ENCODE measurements around the gene LY6G5B. TPM values are rescaled to one million over a fixed set of nuclear protein-coding genes. Genes with fewer than 3 reads are reported as not detected.

The LY6G5B gene
- polyA plus RNA-seq, 1 of the 3 experiments (the other 2 are of a cell fraction): 12.7 TPM

GRCh38 chr6:31620586-31621319, 49.0 kb upstream of the LY6G5B start, which contains the start of gene PRRC2A (continued):
- TF ChIP-seq YY1 (IDR thresholded peaks at IDR 0.05; ENCODE audit: low read depth) (peak; percentile 96), CTCF (IDR thresholded peaks at IDR 0.05) (no peak), FOXM1 (IDR thresholded peaks at IDR 0.05; ENCODE audit: low read depth) (no peak), ELF1 (IDR thresholded peaks at IDR 0.05) (no peak), RXRA (IDR thresholded peaks at IDR 0.05; ENCODE audit: borderline replicate concordance, low read depth) (no peak), CHD2 (IDR thresholded peaks at IDR 0.05; ENCODE audit: low read length, partially characterized antibody) (no peak), TAF1 (IDR thresholded peaks at IDR 0.05; ENCODE audit: borderline replicate concordance, low read depth, low read length) (peak; percentile 83), FOXJ3 (CRISPR knock-in tag; IDR thresholded peaks at IDR 0.05) (no peak), RAD21 (IDR thresholded peaks at IDR 0.05; ENCODE audit: low read length) (no peak), SIN3A (IDR thresholded peaks at IDR 0.05; ENCODE audit: borderline replicate concordance, low read depth, low read length) (no peak; the same call in 1 of the 2 replicates), GATA2 (CRISPR knock-in tag; IDR thresholded peaks at IDR 0.05) (no peak)

DNA sequence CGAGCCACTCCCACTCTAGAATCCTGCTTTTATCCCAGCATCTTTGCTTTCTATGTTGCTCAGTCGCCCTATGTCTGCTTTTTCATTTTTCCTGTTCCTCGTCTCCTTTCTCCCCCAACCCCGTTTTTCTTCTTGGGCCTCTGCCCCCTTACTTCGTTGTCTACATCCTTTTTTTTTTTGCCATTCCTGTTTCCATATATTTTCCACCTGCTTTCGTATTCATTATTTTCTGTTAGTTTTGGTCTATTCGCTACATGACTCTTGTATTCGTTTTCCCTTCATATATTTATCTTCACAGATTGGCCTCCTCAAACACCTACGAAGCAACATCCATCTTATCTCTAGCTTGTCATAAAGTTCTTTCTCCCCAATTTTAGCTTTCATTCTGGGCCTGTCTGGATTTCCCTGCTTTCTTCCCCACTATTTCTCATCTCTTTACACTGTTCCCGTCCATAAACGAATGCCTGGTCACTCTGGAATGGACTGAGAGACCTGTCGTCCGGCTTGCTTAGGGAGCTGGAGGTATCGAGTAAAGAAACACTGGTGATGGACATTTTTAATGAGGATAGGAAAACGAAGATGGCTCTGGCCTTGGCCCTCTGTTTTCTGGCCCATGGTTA, 48.3 kb upstream of the LY6G5B start:
- Histone ChIP-seq H4K20me1 (ENCODE audit: insufficient read depth) (peaks cover 28% of the 10 kb centered on the region), H3K4me3 (ENCODE audit: low read depth in 2 of 2, low read length in 1 of 2) (peak overlapping the region; percentile 87 to 98), H3K4me2 (peak overlapping the region; percentile 97), H3K36me3 (replicated peaks in 1 of 2; ENCODE audit: control insufficient read depth in 1 of 2, insufficient read depth in 2 of 2, low read length in 1 of 2) (peaks cover 40 to 49% of the 10 kb centered on the region in 2 experiments), H3K4me1 (ENCODE audit: control insufficient read depth in 1 of 2, insufficient read depth in 2 of 2, low read depth in 1 of 2, low read length in 1 of 2) (peaks cover 10 to 11% of the 10 kb centered on the region in 2 experiments), H3K9ac (peak overlapping the region; percentile 99), H2AFZ (ENCODE audit: low read depth) (no peak overlapping the region), H3F3A (replicated peaks; ENCODE audit: insufficient read depth) (peaks cover 16% of the 10 kb centered on the region), H3K79me2 (ENCODE audit: insufficient read depth) (peaks cover 58% of the 10 kb centered on the region), H3K9me2 (no peaks in the 10 kb centered on the region), H3K27ac (ENCODE audit: low read depth in 2 of 2, low read length in 1 of 2) (peak overlapping the region; percentile 96 to 99), H3K27me3 (ENCODE audit: insufficient read depth) (no peaks in the 10 kb centered on the region), H3K9me3 (no peaks in the 10 kb centered on the region)
- TF ChIP-seq POLR2AphosphoS5 (IDR thresholded peaks at IDR 0.05; ENCODE audit: low read depth, low read length) (0 out of 2 replicates have a peak, but pooled peaks have one; percentile 0), USF2 (IDR thresholded peaks at IDR 0.05; ENCODE audit: borderline replicate concordance, low read depth, low read length) (no peak), RAD21 (IDR thresholded peaks at IDR 0.05; ENCODE audit: low read length) (no peak), EZH2phosphoT487 (IDR thresholded peaks at IDR 0.05; ENCODE audit: borderline replicate concordance, low read depth) (no peak)
- ChIA-PET CTCF (interaction anchor here (0.9 to 2.1 kb wide), 5 partner anchors 10 to 76 kb away, joined by 3 to 11 read pairs (median 5); partner anchors contain the start of gene ATP6V1G2), POLR2A (interaction anchor here (1.0 to 4.0 kb wide), 4 partner anchors 8 to 1351 kb away, joined by 3 to 18 read pairs (median 4); partner anchors contain the start of genes BAG6 and DDX39B)
- WGBS (ENCODE audit: low lambda C conversion rate): 2% methylated on average over 15 of the region's 15 CpGs
- DNase-seq: peak; percentile 16

Measured in SK-N-SH (cell line).